Erythroblast (primary cell): ENCODE measurements around the gene MROH2A.
"Not testable (repeated sequence)": the region's sequence is repeated elsewhere in the genome, so short reads cannot be mapped to it uniquely, and the experiment has no call there.

ENCODE experiments used
- DNase-seq, 2 experiments: peaks; one replicate each; lab custom pipeline; 2025; lab: John Stamatoyannopoulos, UW
- GATA1 ChIP-seq: IDR thresholded peaks from 2 replicates; pipeline ENCODE4 v1.6.1; 2011; ENCODE audit warnings: low read depth, mild to moderate bottlenecking, control low read depth, low read length, moderate library complexity
- POLR2A ChIP-seq: IDR thresholded peaks from 2 replicates; pipeline ENCODE4 v1.6.1; 2011; ENCODE audit warnings: mild to moderate bottlenecking, low read length

The MROH2A gene, protein sequence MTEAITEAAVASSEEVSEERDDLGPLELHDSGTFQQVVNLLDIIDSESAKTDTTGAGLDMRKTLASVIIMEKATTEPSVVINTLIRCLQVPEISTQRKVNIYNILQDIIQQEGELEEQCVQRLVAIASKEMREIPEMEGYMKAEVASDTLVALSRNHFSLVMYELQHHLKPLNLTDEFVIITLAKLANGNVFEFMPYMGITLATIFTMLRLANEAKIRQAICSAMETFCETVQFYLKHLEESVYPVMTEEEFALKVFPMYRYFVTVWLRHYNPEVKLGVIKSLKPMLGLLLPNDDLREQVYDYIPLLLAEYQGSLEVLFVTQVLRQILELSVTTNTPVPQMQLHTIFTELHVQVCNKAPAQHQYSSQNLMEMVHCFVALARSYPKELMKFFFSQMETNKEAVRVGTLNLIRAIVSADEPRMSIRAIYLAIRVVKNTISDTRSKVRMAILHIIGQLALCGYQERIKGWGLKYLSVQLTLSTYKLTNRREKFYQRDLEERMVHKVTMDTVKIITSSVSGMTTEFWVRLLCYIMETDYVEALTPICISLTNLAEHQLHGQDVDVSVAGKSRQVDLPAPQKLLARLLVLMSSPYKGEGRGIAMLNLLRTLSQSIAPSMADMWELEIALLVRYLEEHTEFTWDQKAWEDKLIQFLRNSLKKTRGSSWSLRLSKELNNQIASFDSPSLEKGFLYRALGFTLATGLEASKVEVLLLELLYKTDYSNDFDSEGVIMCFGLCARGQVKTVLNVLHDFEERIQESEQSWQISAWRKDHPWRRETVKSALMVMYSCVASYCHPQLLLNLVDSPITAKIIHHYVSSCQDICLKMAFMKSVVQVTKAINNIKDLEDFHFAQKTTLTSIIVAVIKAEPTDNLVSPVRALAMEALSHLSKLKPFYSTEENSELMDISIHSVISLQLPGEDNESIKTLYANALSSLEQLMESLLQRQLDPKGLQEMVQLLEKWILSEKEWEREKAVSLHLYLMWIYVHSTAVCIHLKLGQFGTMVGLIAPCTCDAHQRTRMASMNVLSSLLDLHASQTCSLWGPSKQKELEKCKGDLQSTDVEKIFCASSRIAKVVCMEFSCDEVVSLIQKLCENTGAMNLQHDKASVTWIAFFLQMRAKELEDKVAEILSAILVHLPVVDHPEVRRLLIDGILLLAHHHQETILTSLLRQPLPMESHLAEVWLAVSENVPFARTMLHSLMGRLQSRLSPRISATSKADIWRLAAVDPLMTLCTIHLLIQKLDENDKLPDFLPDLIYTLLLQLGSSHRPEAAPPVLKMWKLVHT (N-terminal part only)

DNA sequence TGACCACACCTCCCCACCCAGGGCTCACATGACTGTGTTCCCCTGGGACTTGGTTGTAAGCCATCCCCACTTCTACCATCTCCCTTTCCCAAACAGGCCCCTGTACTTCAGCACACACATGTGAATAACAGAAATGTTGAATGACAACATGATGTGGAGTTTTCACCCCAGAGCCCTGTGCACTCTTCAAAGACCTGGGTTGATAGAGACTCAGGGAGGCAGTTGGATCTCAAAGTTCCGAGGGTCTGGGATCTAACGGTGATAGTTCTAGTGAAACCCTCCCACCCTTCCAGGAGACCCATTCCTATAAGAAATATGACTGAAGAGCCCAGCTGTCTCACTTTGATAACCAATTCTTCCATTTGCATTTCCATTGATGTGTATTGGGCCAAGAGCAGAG, at the start of gene MROH2A:
Gene MROH2A (plus strand): TSS at position 301 of the 400 bp plus-strand sequence. CDS start 1,029 bp downstream, outside the sequence.
- TF ChIP-seq GATA1 (no peak), POLR2A (no peak)
- DNase-seq = no peak

DNA sequence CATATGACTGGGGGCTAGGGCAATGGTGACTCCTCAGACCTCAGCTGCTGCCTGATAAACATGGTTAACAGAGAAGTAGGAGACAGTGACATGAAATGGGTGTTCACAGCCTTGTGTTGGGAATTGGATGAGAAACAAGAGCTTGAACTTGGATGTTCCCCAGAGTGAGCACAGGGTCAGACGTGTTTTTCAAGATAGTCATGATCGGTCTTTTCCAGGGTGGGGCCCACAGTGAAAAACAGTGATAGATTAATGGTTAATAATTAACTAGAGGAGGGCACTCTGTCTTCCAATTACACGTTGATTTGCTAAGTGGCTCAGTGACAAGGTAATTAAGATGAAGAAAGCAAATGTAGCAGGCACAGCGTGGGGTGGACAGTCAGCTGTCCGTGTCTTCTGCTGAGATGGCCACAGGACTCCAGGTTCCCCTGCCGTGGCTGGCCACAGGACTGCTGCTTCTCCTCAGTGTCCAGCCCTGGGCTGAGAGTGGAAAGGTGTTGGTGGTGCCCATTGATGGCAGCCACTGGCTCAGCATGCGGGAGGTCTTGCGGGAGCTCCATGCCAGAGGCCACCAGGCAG, 49.3 kb upstream of the MROH2A start, which contains the start of gene UGT1A3:
Gene UGT1A3 (plus strand): TSS at position 320 of the 579 bp plus-strand sequence. CDS start 85 bp downstream, at position 405.
- TF ChIP-seq POLR2A (no peak), GATA1 (no peak)
- DNase-seq = no peak

DNA sequence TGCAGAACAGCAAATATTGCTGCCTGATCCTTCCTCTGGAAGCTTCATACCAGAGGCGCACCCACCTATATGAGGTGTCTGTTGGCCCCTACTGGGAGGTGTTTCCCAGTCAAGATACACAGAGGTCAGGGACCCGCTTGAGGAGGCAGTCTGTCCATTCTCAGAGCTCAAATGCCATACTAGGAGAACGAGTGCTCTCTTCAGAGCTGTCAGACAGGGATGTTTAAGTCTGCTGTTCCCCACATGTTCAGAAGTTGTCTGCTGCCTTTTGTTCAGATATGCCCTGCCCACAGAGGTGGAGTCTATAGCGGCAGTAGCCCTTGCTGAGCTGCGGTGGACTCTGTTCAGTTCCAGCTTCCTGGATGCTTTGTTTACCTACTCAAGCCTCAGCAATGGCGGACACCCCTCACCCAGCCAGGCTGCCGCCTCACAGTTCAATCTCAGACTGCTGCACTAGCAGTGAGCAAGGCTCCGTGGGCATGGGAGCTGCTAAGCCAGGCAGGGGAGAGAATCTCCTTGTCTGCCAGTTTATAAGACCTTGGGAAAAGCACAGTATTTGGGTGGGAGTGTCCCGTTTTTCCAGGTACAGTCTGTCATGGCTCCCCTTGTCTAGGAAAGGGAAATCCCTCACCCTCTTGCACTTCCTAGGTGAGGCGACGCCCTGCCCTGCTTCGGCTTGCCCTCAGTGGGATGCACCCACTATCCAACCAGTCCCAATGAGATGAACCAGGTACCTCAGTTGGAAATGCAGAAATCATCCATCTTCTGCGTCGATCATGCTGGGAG, 41.1 kb upstream of the MROH2A start:
- DNase-seq = not testable (repeated sequence)

DNA sequence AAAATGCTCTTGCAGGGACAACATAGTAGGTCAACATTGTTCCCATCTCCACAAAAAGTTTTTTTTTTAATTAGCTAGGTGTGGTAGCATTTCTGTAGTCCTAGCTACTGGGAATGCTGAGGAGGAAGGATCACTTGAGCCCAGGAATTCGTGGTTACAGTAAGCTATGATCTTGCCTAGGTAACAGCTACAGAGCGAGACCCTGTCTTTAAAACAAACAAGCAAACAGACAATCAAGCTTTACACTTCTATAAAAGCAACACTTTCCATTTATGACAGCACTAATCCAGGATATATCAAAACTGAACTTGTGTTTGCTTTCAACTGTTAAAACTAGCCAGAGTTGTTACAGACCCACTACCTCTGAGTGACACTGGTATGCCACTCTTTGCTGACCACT, 37.3 kb upstream of the MROH2A start:
- no peak for TF ChIP-seq POLR2A
- TF ChIP-seq GATA1 = no peak
- DNase-seq = no peak

DNA sequence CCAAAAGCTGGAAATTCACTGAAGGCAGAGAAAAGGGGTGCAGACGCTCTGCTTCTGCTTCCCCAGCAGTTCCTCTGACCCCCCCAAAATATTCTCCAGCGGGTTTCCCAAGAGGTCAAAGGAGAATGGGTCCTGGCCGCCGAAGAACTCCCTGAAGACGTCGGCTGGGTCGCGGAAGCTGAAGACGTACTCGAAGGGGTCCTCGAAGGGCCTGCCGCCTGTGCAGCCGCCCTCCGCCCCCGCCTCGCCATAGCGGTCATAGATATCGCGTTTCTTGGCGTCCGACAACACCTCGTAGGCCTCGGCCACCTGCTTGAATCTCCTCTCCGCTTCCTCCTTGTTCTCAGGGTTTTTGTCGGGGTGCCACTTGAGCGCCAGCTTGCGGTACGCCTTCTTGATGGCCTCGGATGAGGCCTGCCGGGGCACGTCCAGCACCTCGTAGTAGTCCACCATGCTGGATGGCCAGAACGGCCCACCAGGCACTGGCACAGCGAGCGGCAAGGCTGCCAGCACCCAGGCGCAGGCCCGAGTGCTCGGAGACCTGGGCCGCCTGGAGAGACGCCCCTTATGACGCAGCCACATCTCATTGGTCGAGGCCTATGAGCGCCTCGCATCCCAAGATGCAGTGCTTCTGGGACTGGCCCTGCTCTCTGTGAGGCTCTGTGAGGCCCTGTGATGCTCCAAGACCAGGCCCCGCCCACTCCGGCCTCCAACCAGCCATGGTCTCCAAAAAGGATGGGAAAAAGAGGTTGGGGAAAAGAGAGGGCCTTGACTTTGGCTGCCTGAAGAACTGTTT, 34.5 kb upstream of the MROH2A start:
- no peak for DNase-seq
- no peak for TF ChIP-seq GATA1
- no peak for TF ChIP-seq POLR2A

DNA sequence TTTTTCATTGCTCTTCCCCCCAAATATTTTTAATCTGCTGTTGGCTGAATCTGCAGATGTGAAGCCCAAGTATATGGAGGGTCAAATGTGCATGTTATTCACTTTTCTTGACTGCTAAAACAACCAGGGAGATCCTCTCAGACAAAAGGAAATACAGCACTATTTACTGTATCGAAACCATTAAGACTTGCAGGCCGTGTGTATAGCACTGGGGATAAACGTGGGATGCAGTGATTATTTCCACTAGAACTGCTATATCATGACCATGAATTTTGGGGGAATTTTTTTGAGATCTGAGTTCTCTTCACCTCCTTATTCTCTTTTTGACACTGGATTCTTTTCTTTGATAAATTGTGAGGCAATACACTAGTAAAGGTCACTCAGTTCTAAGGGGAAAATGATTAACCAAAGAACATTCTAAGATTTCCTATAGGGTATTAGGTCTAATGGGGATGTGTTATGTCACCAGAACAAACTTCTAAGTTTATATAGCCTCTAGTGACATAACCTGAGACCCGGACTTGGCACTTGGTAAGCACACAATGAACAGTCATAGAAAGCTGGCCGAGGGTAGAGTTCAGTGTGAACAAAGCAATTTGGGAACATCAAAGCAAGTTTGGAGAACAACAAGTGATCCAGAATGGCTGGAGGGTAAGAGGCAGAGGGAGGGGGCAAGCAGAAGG, 32.9 kb upstream of the MROH2A start:
- TF ChIP-seq GATA1 (no peak), POLR2A (no peak)
- no peak for DNase-seq

DNA sequence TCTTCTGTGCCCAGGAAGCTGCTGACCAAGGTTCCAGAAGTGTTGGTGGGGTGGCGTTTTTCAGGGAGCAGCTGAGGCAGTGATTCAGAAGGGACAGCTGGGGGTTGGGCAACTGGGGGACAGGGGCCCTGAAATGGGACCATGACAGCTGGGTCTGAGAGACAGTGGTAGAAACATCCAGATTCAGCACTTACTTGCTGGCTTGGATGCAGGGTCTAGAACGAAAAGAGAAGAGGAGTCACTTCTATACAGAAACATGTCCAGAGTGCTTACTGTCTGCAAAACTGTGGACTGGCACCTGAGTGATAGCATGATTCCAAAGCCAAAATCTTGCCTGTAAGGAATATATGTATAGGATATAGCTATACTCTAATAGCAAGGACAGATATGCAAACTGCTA, 32.3 kb upstream of the MROH2A start:
- DNase-seq = not testable (repeated sequence)

DNA sequence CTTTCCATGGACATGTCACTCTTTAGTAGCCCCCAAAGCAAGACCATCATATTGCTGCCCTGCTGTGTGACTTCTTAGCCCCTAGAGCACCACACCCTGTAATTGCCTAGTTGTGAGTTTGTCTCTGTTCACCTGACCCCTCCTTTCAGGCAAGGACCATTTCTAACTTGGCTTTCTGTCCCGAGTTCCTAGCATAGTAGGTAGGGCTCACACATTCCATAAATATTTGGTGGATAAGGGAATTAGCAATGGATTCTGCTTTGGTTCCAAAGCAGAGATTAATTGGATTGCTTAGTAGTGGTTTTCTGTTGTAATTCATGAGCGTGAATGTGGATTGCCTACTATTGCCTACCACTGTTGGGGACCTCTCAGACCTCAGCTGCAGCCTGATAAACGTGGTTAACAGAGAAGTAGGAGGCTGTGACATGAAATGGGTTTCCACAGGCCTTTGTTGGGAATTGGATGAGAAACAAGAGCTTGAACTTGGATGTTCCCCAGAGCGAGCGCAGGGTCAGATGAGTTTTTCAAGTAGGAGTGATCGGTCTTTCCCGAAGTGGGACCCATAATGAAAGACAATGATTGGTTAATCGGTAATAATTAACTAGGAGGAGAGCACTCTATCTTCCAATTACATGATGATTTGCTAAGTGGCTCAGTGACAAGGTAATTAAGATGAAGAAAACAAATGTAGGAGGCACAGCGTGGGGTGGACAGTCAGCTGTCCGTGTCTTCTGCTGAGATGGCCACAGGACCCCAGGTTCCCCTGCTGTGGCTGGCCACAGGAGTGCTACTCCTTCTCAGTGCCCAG, 31.5 kb upstream of the MROH2A start:
- TF ChIP-seq GATA1 (no peak), POLR2A (no peak)
- no peak for DNase-seq

DNA sequence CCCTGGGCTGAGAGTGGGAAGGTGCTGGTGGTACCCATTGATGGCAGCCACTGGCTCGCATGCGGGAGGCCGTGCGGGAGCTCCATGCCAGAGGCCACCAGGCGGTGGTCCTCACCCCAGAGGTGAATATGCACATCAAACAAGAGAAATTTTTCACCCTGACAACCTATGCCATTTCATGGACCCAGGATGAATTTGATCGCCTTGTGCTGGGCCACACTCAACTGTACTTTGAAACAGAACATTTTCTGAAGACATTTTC, 30.9 kb upstream of the MROH2A start:
- DNase-seq = no peak
- TF ChIP-seq POLR2A (no peak), GATA1 (no peak)

DNA sequence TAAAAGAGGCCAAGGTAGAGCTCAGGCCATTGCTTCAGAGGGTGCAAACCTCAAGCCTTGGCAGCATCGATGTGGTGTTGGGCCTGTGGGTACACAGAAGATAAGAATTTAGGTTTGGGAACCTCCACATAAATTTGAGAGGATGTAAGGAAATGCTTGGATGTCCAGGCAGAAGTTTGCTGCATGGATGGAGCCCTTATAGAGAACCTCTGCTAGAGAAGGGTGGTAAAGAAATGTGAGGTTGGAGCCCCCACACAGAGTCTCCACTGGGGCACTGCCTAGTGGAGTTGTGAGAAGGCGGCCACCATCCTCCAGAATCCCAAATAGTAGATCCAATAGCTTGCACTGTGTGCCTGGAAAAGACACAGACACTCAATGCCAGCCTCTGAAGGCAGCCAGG, 27.4 kb upstream of the MROH2A start:
- not testable (repeated sequence) for DNase-seq

DNA sequence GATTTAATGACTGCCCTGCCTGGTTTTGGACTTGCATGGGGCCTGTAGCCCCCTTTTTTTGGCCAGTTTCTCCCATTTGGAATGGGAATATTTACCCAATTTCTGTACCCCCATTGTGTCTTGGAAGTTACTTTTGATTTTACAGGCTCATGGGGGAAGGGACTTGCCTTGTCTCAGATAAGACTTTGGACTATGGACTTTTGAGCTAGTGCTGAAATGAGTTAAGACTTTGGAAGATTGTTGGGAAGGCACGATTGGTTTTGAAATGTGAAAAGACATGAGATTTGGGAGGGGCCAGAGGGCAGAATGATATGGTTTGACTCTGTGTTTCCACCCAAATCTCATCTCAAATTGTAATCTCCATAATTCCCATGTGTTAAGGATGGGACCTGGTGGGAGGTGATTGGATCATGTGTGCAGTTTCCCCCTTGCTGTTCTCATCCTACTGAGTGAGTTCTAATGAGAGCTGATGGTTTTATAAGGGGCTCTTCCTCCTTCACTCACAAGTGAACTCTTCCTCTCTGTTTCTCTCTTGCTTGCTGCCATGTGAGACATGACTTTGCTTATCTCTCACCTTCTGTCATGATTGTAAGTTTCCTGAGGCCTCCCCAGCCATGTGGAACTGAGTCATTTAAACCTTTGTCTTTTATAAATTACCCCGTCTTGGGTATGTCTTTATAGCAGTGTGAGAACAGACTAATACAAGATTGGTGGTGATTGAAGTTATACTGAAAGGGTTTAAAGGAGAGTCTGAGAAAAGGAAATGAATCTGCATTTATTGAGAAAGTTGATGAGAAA, 26.7 kb upstream of the MROH2A start:
- not testable (repeated sequence) for DNase-seq
